SK-N-SH (cell line): ENCODE results near the gene SLC31A1. TPM values are rescaled to one million over a fixed set of nuclear protein-coding genes. Genes with fewer than 3 reads are reported as not detected.

Experiments
- CTCF ChIA-PET: fragments of 300-600, 350-600 bp; formaldehyde crosslinking; extraction: SDS; loops from one replicate; lab custom pipeline; 2021; lab: Yijun Ruan, JAX
- POLR2A ChIA-PET: fragments of 350-600 bp; sonication (Branson Sonifier 250); formaldehyde crosslinking; extraction: SDS; loops from one replicate; lab custom pipeline; 2020; ENCODE audit warnings: antibody characterized with exemption, inconsistent platforms; lab: Yijun Ruan, JAX
- DNase-seq: peaks from one replicate; pipeline ENCODE4 v3.0.0; 2012
- H2AFZ ChIP-seq: fragments of 200-600 bp; sonication (generic); 2 replicates; pipeline ENCODE4 v1.8.1; 2016; ENCODE audit warnings: antibody characterized with exemption, mild to moderate bottlenecking, low read depth
- H3F3A ChIP-seq: fragments of 200-600 bp; sonication (generic); replicated peaks from 2 replicates; pipeline ENCODE3; 2016; ENCODE audit warnings: antibody characterized with exemption, mild to moderate bottlenecking; ENCODE audit not compliant: insufficient read depth
- H3K27ac ChIP-seq, 2 experiments: fragments of 200-500 bp in 1 of 2; fragments of 200-600 bp in 1 of 2; sonication (Bioruptor generic) in 1 of 2; sonication (generic), shearing (Covaris generic) in 1 of 2; 2 replicates each; pipeline versions ENCODE4 v1.5.1 to v1.6.1; 2014 to 2016; ENCODE audit warnings: low read depth in 2 of 2, inconsistent platforms in 1 of 2, low read length in 1 of 2, mild to moderate bottlenecking in 1 of 2, mixed read lengths in 1 of 2
- H3K27me3 ChIP-seq: fragments of 200-600 bp; sonication (generic), shearing (Covaris generic); 2 replicates; pipeline ENCODE4 v1.6.1; 2016; ENCODE audit warnings: mixed run types; ENCODE audit not compliant: insufficient read depth
- H3K36me3 ChIP-seq, 2 experiments: fragments of 200-500 bp in 1 of 2; fragments of 200-600 bp in 1 of 2; sonication (Bioruptor generic) in 1 of 2; sonication (generic) in 1 of 2; replicated peaks in 1 of 2; 2 replicates each; pipeline versions ENCODE3 to v1.5.1; 2014 to 2016; ENCODE audit warnings: low read length in 1 of 2, mild to moderate bottlenecking in 1 of 2; ENCODE audit not compliant: insufficient read depth in 2 of 2, control insufficient read depth in 1 of 2
- H3K4me1 ChIP-seq, 2 experiments: fragments of 200-500 bp in 1 of 2; fragments of 200-600 bp in 1 of 2; sonication (Bioruptor generic) in 1 of 2; sonication (generic), shearing (Covaris generic) in 1 of 2; 2 replicates each; pipeline versions ENCODE4 v1.5.1 to v1.6.1; 2014 to 2016; ENCODE audit warnings: low read depth in 1 of 2, low read length in 1 of 2, mixed run types in 1 of 2; ENCODE audit not compliant: insufficient read depth in 2 of 2, control insufficient read depth in 1 of 2
- H3K4me2 ChIP-seq: fragments of 200-600 bp; sonication (generic), shearing (Covaris generic); 2 replicates; pipeline ENCODE4 v1.6.1; 2017; ENCODE audit warnings: mixed run types
- H3K4me3 ChIP-seq, 2 experiments: fragments of 200-500 bp in 1 of 2; fragments of 200-600 bp in 1 of 2; sonication (Bioruptor generic) in 1 of 2; sonication (generic), shearing (Covaris generic) in 1 of 2; 2 replicates each; pipeline versions ENCODE4 v1.5.1 to v1.8.1; 2014 to 2016; ENCODE audit warnings: low read depth in 2 of 2, inconsistent platforms in 1 of 2, low read length in 1 of 2, mild to moderate bottlenecking in 1 of 2, mixed read lengths in 1 of 2, moderate library complexity in 1 of 2
- H3K79me2 ChIP-seq: fragments of 200-600 bp; sonication (generic); 2 replicates; pipeline ENCODE4 v1.8.1; 2017; ENCODE audit warnings: mild to moderate bottlenecking; ENCODE audit not compliant: insufficient read depth
- H3K9ac ChIP-seq: fragments of 200-600 bp; sonication (generic); 2 replicates; pipeline ENCODE4 v1.6.1; 2017; ENCODE audit warnings: mixed run types
- H3K9me2 ChIP-seq: fragments of 200-600 bp; sonication (generic); 2 replicates; pipeline ENCODE4 v1.6.1; 2017; ENCODE audit warnings: mixed run types
- H3K9me3 ChIP-seq: fragments of 200-600 bp; sonication (generic); 2 replicates; pipeline ENCODE4 v1.6.1; 2017; ENCODE audit warnings: mixed run types, mild to moderate bottlenecking, moderate library complexity
- H4K20me1 ChIP-seq: fragments of 200-600 bp; sonication (generic); 2 replicates; pipeline ENCODE4 v1.6.1; 2017; ENCODE audit warnings: mild to moderate bottlenecking, mixed run types; ENCODE audit not compliant: insufficient read depth
- EZH2phosphoT487 ChIP-seq: fragments of 200-600 bp; sonication (generic); IDR thresholded peaks from 2 replicates; pipeline ENCODE4 v1.6.1; 2017; ENCODE audit warnings: low read depth, mixed run types, mild to moderate bottlenecking, antibody characterized with exemption, moderate library complexity, borderline replicate concordance
- FOSL2 ChIP-seq: IDR thresholded peaks from 2 replicates; pipeline ENCODE4 v1.4.0; 2012; ENCODE audit warnings: low read depth, mild to moderate bottlenecking, moderate library complexity, borderline replicate concordance
- FOXJ3 ChIP-seq: sonication (generic); formaldehyde crosslinking; IDR thresholded peaks from 2 replicates; pipeline ENCODE4 v1.5.1; 2020; ENCODE audit warnings: mild to moderate bottlenecking, missing genetic modification reagents
- FOXM1 ChIP-seq: IDR thresholded peaks from 2 replicates; pipeline ENCODE4 v1.4.0; 2012; ENCODE audit warnings: low read depth, mild to moderate bottlenecking
- GATA2 ChIP-seq: sonication (generic); formaldehyde crosslinking; IDR thresholded peaks from 2 replicates; pipeline ENCODE4 v1.5.0; 2020; ENCODE audit warnings: mild to moderate bottlenecking, missing genetic modification reagents
- JUND ChIP-seq: IDR thresholded peaks from 2 replicates; pipeline ENCODE4 v1.4.0; 2012
- POLR2AphosphoS5 ChIP-seq: IDR thresholded peaks from 2 replicates; pipeline ENCODE4 v1.6.1; 2012; ENCODE audit warnings: low read depth, low read length
- RCOR1 ChIP-seq: fragments of 150-350 bp; IDR thresholded peaks from 2 replicates; pipeline ENCODE4 v1.6.1; 2017; ENCODE audit warnings: antibody characterized with exemption, low read length
- RFX5 ChIP-seq: IDR thresholded peaks from 2 replicates; pipeline ENCODE4 v1.6.1; 2012; ENCODE audit warnings: mild to moderate bottlenecking, improper control_type of control experiment, low read length
- SMC3 ChIP-seq: IDR thresholded peaks from 2 replicates; pipeline ENCODE4 v1.6.1; 2012; ENCODE audit warnings: low read depth, low read length, improper control_type of control experiment
- TAF1 ChIP-seq: IDR thresholded peaks from 2 replicates; pipeline ENCODE4 v1.6.1; 2012; ENCODE audit warnings: low read depth, mild to moderate bottlenecking, low read length, moderate library complexity, borderline replicate concordance
- USF1 ChIP-seq: IDR thresholded peaks from 2 replicates; pipeline ENCODE4 v1.4.0; 2012; ENCODE audit warnings: low read depth, borderline replicate concordance
- YY1 ChIP-seq: IDR thresholded peaks from 2 replicates; pipeline ENCODE4 v1.4.0; 2012; ENCODE audit warnings: low read depth, mild to moderate bottlenecking
- WGBS: methylation state at CpG from one replicate; pipeline ENCODE4 v1.1.6; 2017; ENCODE audit warnings: low lambda C conversion rate; 5-methylcytosine and 5-hydroxymethylcytosine counted together
- polyA plus RNA-seq, 3 experiments: library from polyadenylated mRNA; depleted of rRNA; stranded (reverse); fragments of >200 nt; gene quantifications; 2 replicates each; pipeline ENCODE4 v1.2.3, GENCODE V29; 2012
- TF ChIP-seq, protein P1 (sequence below): fragments of 150-350 bp; IDR thresholded peaks from 2 replicates; pipeline ENCODE4 v1.6.1; 2016; ENCODE audit warnings: mild to moderate bottlenecking, low read depth, low read length
- TF ChIP-seq, protein P2 (sequence below): fragments of 200-600 bp; sonication (generic); IDR thresholded peaks from 2 replicates; pipeline ENCODE4 v1.6.1; 2017; ENCODE audit warnings: antibody characterized with exemption, mild to moderate bottlenecking, moderate library complexity
- TF ChIP-seq, protein P3 (sequence below): fragments of 150-350 bp; IDR thresholded peaks from 2 replicates; pipeline ENCODE4 v1.6.1; 2017; ENCODE audit warnings: antibody characterized with exemption, low read length, low read depth, borderline replicate concordance
- TF ChIP-seq, protein P4 (sequence below): IDR thresholded peaks from 2 replicates; pipeline ENCODE4 v1.6.1; 2012; ENCODE audit warnings: mild to moderate bottlenecking, low read depth, low read length, moderate library complexity

Gene SLC31A1
- polyA plus RNA-seq, 1 of the 3 experiments (the other 2 are of a cell fraction): 7.7 TPM

DNA sequence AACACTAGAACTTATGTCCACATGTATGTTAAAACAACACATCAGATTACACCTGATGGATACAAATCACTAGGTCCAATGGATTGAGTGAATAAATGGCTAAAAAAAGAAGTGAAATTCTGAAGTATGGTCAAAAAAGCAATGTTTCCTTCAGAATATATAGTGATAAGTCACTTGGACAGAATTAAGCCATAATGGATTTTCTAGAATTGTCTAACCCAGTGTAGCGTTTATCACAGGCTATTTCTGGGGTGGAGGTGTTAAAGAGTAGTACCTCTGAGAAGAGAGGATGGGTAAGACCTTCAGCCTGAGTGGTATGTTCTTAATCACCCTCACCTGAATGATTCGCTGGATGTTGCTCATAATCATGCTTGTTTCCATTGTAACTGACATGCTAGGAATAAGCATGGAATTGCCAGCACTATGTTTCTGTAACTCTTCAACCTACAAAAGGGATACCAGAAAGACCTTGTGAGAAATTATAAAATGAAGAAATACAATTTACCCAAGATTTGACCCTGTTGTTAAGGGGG lies 37.3 kb upstream of the SLC31A1 start:
- Histone ChIP-seq H3K27ac (no peak overlapping the region), H3K9me3 (no peaks in the 10 kb centered on the region), H3K4me1 (no peaks in the 10 kb centered on the region), H3K9me2 (no peaks in the 10 kb centered on the region), H4K20me1 (no peaks in the 10 kb centered on the region), H2AFZ (no peak overlapping the region), H3K4me2 (no peak overlapping the region), H3K4me3 (no peak overlapping the region), H3F3A (peaks cover 4% of the 10 kb centered on the region), H3K27me3 (no peaks in the 10 kb centered on the region), H3K36me3 (peaks cover 54 to 86% of the 10 kb centered on the region in 2 experiments), H3K79me2 (no peaks in the 10 kb centered on the region), H3K9ac (no peak overlapping the region)
- TF ChIP-seq GATA2 (CRISPR knock-in tag): no peak
- TF ChIP-seq FOXJ3: no peak
- TF ChIP-seq FOSL2: no peak
- TF ChIP-seq TAF1: no peak
- no peak for TF ChIP-seq POLR2AphosphoS5
- DNase-seq: no peak
- 94% methylated on average over 2 of the region's 2 CpGs for WGBS
- POLR2A ChIA-PET: no interaction called here
- CTCF ChIA-PET: interaction anchor here (1.6 to 2.6 kb wide), 2 partner anchors 11 to 18 kb away, joined by 3 to 9 read pairs; no protein-coding TSS in a partner anchor

- Histone ChIP-seq H3K27me3 (no peaks in the 10 kb centered on the region), H3K4me1 (no peaks in the 10 kb centered on the region), H3K9me3 (no peaks in the 10 kb centered on the region), H2AFZ (no peak overlapping the region), H3K9ac (no peak overlapping the region), H3K27ac (no peak overlapping the region), H3K36me3 (peaks cover 54 to 89% of the 10 kb centered on the region in 2 experiments), H3K9me2 (no peaks in the 10 kb centered on the region), H3K79me2 (no peaks in the 10 kb centered on the region), H4K20me1 (no peaks in the 10 kb centered on the region), H3F3A (peaks cover 4% of the 10 kb centered on the region), H3K4me3 (no peak overlapping the region), H3K4me2 (no peak overlapping the region)
- WGBS: 84% methylated on average over 2 of the region's 2 CpGs
- no peak for DNase-seq
- ChIA-PET POLR2A (no interaction called here), CTCF (interaction anchor here (1.6 to 2.6 kb wide), 2 partner anchors 11 to 17 kb away, joined by 3 to 9 read pairs; no protein-coding TSS in a partner anchor)
- TF ChIP-seq, protein P1, sequence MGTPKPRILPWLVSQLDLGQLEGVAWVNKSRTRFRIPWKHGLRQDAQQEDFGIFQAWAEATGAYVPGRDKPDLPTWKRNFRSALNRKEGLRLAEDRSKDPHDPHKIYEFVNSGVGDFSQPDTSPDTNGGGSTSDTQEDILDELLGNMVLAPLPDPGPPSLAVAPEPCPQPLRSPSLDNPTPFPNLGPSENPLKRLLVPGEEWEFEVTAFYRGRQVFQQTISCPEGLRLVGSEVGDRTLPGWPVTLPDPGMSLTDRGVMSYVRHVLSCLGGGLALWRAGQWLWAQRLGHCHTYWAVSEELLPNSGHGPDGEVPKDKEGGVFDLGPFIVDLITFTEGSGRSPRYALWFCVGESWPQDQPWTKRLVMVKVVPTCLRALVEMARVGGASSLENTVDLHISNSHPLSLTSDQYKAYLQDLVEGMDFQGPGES: no peak
- TF ChIP-seq SMC3 (no peak), RFX5 (no peak), JUND (no peak), EZH2phosphoT487 (no peak), RCOR1 (no peak), USF1 (no peak), YY1 (no peak), GATA2 (CRISPR knock-in tag) (no peak), FOXM1 (no peak)
- TF ChIP-seq, protein P2, sequence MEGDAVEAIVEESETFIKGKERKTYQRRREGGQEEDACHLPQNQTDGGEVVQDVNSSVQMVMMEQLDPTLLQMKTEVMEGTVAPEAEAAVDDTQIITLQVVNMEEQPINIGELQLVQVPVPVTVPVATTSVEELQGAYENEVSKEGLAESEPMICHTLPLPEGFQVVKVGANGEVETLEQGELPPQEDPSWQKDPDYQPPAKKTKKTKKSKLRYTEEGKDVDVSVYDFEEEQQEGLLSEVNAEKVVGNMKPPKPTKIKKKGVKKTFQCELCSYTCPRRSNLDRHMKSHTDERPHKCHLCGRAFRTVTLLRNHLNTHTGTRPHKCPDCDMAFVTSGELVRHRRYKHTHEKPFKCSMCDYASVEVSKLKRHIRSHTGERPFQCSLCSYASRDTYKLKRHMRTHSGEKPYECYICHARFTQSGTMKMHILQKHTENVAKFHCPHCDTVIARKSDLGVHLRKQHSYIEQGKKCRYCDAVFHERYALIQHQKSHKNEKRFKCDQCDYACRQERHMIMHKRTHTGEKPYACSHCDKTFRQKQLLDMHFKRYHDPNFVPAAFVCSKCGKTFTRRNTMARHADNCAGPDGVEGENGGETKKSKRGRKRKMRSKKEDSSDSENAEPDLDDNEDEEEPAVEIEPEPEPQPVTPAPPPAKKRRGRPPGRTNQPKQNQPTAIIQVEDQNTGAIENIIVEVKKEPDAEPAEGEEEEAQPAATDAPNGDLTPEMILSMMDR: no peak
- TF ChIP-seq, protein P3, sequence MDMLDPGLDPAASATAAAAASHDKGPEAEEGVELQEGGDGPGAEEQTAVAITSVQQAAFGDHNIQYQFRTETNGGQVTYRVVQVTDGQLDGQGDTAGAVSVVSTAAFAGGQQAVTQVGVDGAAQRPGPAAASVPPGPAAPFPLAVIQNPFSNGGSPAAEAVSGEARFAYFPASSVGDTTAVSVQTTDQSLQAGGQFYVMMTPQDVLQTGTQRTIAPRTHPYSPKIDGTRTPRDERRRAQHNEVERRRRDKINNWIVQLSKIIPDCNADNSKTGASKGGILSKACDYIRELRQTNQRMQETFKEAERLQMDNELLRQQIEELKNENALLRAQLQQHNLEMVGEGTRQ: no peak
- TF ChIP-seq, protein P4, sequence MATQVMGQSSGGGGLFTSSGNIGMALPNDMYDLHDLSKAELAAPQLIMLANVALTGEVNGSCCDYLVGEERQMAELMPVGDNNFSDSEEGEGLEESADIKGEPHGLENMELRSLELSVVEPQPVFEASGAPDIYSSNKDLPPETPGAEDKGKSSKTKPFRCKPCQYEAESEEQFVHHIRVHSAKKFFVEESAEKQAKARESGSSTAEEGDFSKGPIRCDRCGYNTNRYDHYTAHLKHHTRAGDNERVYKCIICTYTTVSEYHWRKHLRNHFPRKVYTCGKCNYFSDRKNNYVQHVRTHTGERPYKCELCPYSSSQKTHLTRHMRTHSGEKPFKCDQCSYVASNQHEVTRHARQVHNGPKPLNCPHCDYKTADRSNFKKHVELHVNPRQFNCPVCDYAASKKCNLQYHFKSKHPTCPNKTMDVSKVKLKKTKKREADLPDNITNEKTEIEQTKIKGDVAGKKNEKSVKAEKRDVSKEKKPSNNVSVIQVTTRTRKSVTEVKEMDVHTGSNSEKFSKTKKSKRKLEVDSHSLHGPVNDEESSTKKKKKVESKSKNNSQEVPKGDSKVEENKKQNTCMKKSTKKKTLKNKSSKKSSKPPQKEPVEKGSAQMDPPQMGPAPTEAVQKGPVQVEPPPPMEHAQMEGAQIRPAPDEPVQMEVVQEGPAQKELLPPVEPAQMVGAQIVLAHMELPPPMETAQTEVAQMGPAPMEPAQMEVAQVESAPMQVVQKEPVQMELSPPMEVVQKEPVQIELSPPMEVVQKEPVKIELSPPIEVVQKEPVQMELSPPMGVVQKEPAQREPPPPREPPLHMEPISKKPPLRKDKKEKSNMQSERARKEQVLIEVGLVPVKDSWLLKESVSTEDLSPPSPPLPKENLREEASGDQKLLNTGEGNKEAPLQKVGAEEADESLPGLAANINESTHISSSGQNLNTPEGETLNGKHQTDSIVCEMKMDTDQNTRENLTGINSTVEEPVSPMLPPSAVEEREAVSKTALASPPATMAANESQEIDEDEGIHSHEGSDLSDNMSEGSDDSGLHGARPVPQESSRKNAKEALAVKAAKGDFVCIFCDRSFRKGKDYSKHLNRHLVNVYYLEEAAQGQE: no peak
These were observed 36.8 kb upstream of the SLC31A1 start for GRCh38 chr9:113184539-113184938.
